Measurements from ENCODE around the gene OTOS.

OTOS gene

DNA sequence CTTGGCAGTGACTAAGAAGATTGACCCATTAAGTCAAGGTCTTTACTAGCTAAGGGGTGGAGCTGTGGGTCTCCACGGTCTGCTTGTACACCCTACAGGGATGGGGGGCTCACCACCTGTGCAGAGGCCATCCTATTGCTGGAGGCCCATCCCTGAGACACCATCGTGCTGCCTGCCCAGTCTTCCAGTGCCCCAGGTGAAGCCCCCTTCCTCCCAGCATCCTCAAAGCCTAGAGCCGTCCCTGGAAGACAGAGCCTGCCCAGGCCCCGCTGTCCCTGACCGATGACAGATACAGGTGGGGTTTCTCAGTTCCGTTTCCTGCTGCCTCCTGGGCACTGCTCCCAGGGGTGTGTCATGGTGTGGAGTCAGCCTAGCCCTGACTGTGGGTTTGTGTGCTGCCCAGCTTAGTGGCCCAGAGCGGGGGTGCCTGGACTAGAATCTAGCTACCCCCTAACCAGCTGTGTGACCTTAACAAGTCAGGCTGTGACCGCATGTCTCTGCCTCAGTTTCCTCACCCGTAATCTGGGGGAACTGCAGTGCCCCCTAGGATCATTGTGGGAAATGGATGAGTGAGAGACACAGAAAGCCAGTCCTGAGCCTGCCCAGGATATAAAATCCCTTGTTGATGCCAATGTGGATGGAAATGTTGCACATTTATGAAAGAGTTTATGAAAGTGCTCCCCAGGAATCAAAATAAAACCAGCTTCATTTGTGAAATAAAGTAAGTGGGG, 2.0 kb downstream of the OTOS start:
- no peak for DNase-seq (ENCODE audit: extremely low read depth in 1 of 2, low read depth in 1 of 2)

- DNase-seq (ENCODE audit: extremely low read depth in 1 of 2, low read depth in 1 of 2) = no peak
Measured at GRCh38 chr2:240137596-240138253, 2.7 kb downstream of the OTOS start.

GRCh38 chr2:240136671-240137292, 3.7 kb downstream of the OTOS start:
- DNase-seq (ENCODE audit: extremely low read depth in 1 of 2, low read depth in 1 of 2) = no peak

DNA sequence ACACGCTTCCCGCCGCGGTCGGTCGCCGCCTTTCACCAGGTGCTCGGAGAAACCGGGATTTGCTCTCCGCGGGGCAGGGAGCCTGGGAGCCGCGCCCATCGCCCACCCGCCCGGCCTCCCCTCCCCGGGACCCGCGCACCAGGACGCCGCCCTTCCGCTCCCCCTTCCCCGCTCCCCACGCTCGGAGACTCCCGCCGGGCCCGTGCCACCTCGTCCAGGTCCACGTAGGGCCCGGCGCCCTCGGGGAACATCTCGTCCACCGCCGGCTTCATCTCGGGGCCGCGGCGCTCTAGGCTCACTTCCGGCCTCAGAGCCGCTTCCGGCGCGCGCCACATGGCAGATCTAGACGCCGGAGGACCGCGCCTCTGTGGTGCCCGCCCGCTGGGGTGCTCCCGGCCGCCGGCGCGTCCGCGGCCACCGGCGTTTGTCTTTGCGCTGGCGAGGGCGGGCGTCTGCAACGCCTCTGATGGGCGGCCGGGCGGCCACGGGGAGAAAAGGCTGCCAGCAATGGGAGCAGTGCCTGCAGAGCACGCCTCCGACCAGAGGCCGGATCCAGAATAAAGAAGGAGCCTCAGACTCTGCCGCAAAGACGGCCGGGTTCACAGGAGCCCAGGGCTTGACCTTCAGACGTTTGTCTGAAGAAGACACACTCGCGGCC, 4.3 kb downstream of the OTOS start, which contains the start of gene COPS9:
Gene COPS9, minus strand, starts transcription at position 293 of the 658 bp plus-strand sequence. Its CDS starts 21 bp downstream, at position 272.
- DNase-seq (ENCODE audit: extremely low read depth in 1 of 2, low read depth in 1 of 2) = peak; percentile 58 to 80

GRCh38 chr2:240135706-240136012, 4.8 kb downstream of the OTOS start:
- no peak for DNase-seq (ENCODE audit: extremely low read depth in 1 of 2, low read depth in 1 of 2)

DNA sequence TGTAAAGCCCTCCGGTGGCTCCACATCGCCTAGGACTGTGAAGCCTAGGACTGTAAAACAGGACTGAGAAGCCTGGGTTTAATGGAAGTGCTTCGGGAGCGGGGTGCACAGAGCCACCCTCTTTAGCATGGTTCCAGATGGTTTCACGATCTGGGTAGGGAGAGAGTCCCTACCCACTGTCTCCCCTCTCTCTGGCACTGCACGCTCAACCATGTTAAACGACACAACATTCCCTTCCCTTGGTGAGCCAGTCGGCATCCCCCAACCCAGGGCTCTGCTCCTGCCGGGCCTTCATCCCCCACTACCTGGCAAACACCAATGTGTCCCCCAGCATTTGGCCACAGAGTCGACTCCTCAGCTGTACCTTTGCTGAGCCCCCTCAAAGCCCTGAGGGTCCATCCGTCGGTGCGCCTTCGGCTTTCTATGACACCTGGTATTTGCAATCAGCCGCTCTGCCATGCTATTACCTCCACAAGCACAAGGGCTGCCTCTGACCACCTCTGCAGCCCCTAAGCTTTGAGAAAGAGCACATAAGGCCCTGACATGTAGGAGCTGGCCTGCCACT, 5.4 kb downstream of the OTOS start:
- DNase-seq (ENCODE audit: extremely low read depth in 1 of 2, low read depth in 1 of 2) = no peak

- no peak for DNase-seq (ENCODE audit: extremely low read depth in 1 of 2, low read depth in 1 of 2)
Measured at GRCh38 chr2:240134466-240134865, 6.0 kb downstream of the OTOS start.

GRCh38 chr2:240133401-240133800, 7.1 kb downstream of the OTOS start:
- no peak for DNase-seq (ENCODE audit: extremely low read depth in 1 of 2, low read depth in 1 of 2)

- DNase-seq (ENCODE audit: extremely low read depth in 1 of 2, low read depth in 1 of 2) = no peak
Measured at GRCh38 chr2:240132651-240132980, 7.8 kb downstream of the OTOS start.

DNA sequence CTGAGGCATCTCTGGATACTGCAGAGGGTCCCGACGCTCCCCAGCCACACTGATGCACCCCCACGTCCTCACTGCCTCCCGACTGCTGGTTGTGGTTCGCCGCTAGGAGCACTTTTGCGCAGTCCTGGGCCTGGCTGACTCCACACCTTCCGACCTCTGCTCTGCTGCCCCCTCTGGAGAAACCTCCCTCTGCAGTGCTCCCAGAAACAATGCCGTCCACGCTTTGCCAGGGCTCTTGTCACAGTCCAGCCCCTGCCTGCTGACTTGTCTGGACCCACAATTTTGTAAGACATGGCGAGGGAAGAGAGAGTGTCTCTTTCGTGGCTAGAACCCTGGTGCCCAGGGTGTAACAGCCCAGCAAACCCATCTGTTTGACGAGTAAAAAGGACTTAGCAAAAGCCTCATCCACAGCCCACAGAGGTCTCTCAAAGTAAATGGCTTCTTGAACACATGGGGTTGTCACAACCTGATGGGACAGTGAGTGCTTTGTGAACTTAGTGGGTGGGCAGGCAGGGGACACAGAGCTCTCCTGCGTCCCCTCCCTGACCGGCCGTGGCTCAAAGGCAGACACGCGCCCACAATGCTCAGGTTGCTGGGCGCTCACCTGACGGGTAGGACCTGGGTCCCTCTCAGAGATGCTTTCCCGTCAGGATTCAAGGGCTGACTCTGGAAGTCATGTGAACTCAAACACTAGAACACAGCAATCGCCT, 8.4 kb downstream of the OTOS start:
- no peak for DNase-seq (ENCODE audit: extremely low read depth in 1 of 2, low read depth in 1 of 2)

- no peak for DNase-seq (ENCODE audit: extremely low read depth in 1 of 2, low read depth in 1 of 2)
Measured at GRCh38 chr2:240131296-240131695, 9.2 kb downstream of the OTOS start.

DNA sequence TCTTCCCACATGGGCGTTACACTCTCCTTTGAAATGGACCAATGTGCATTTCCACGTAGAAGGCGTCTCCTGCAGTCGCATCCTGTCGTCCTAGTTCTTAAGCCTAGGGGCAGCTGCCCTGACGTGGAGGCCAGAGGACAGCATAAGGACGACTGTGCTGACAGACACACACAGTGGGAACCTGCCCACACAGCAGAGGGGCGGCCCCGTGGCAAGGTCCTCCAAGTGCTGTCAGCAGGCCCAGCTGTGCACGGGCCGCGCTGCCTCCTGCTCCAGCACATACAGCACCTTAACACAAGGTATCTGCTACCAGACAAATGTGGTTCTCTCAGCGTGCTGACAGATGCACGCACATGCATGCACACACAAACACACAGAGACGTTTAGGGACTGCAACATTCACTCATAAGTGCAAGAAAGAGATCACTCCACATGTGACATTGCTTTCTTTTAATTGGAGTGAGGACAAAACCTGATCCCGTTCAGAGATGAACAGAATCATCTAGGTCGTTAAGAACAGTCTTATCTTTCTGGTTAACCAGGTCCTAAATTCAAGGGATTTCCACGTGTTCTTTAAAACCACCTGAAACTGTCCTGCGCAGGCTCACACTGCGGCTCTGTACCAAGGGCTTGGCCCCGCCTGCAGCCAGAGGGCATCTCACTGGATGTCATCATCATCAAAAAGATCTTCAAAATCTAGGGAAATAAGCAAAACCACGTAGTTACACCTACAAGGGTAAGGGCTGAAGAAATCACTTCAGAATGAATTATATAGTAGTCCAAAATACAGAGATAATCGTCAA, 9.9 kb downstream of the OTOS start:
- no peak for DNase-seq (ENCODE audit: extremely low read depth in 1 of 2, low read depth in 1 of 2)

DNA sequence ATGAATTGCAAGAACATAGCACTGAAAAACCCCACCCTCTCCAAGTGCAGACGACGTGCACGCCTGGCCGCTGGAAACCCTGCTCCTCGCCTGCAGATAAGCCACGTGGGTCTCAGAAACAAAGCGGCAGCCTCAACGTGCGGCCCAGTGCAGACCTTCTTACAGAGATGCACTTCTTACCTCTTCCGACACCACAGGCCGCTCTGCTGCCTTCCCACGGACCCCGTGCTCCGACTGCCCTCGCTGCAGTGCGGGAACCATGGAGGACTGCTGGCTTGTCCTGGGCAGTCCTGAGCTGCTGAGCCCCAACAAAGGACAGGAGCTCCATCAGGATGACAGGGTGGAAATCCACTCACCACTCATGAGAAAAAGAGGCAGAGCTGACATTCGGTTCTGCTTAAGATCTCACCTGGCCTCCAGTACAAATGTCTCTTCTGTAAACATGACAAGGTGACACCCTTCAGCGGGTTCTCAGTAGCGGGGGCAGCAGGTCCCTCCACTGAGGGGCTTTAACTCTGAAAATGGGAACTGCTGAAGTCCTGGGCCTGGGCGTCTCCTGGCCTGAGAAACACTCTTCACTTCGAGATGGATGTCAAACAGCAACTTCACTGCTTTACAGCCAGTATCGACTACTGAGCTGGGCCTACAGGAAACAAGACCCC, 10.6 kb downstream of the OTOS start:
- DNase-seq (ENCODE audit: extremely low read depth in 1 of 2, low read depth in 1 of 2) = no peak

DNA sequence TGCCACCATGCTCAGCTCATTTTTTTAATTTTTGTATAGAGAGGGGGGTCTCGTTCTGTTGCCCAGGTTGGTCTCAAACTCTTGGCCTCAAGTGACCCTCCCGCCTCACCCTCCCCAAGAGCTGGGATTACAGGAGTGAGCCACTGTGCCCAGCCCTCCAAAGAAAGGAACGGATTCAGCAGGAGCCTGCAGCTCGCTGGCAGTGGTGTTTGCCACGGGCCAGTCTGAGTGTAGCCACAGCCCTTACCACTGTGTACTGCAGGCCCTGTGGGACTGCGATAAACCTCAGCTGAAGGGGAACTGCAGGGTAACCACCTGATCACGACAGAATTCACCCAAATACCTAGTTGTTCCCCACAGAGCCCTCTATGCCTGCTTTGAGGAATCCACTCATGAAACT, 11.1 kb downstream of the OTOS start:
- DNase-seq (ENCODE audit: extremely low read depth in 1 of 2, low read depth in 1 of 2) = no peak

GRCh38 chr2:240128608-240129145, 11.8 kb downstream of the OTOS start:
- DNase-seq (ENCODE audit: extremely low read depth in 1 of 2, low read depth in 1 of 2) = no peak

GRCh38 chr2:240127911-240128607, 12.4 kb downstream of the OTOS start:
- no peak for DNase-seq (ENCODE audit: extremely low read depth in 1 of 2, low read depth in 1 of 2)

- no peak for DNase-seq (ENCODE audit: extremely low read depth in 1 of 2, low read depth in 1 of 2)
Measured at GRCh38 chr2:240127191-240127750, 13.2 kb downstream of the OTOS start.

DNA sequence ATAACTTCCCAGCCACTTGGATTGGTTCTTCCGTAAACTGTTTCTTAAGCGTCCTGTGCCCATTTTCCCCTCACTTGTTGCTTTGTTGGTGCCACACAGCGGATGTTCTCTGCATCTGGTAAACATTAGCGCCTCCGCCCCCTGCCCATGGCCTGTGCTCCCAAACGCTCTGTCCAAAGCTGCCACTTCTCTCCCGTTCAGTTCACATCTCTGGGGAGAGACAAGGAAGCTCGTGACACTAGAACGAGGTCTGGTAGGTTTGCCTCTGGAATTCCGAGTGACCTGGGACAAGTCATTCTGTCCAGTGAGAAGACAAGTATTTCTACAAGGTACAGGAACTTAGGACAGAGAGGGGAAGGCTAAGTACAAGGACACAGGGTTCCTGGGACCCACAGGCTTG, 13.7 kb downstream of the OTOS start:
- no peak for DNase-seq (ENCODE audit: extremely low read depth in 1 of 2, low read depth in 1 of 2)

All from activated CD8-positive, alpha-beta memory T cell treated with anti-CD3 and anti-CD28 coated beads for 1 hour (primary cell).